Fibroblast of skin of right biceps (primary cell): Measurements from ENCODE around the gene GFOD2.
A peak's percentile ranks its signal among the peaks of the same experiment; 100 is the strongest.
"Not testable (repeated sequence)": the region's sequence is repeated elsewhere in the genome, so short reads cannot be mapped to it uniquely, and the experiment has no call there.

Experiments
- DNase-seq: peaks from one replicate; pipeline ENCODE4 v3.0.0-alpha.2; 2013

Gene GFOD2, protein sequence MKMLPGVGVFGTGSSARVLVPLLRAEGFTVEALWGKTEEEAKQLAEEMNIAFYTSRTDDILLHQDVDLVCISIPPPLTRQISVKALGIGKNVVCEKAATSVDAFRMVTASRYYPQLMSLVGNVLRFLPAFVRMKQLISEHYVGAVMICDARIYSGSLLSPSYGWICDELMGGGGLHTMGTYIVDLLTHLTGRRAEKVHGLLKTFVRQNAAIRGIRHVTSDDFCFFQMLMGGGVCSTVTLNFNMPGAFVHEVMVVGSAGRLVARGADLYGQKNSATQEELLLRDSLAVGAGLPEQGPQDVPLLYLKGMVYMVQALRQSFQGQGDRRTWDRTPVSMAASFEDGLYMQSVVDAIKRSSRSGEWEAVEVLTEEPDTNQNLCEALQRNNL

GRCh38 chr16:67719048-67719777 is at the start of gene GFOD2:
Gene GFOD2 (minus strand): TSS chr16:67719316. CDS start chr16:67685715, 33,601 bp downstream.
- peak; percentile 92 for DNase-seq

- DNase-seq: peak; percentile 54
Measured at GRCh38 chr16:67767953-67768352, 48.8 kb upstream of the GFOD2 start.

- no peak for DNase-seq
Measured at GRCh38 chr16:67766291-67766690, 47.2 kb upstream of the GFOD2 start.

- DNase-seq: no peak
Measured at GRCh38 chr16:67764158-67764667, 45.1 kb upstream of the GFOD2 start.

GRCh38 chr16:67763066-67763465 is 44.0 kb upstream of the GFOD2 start:
- DNase-seq: no peak

DNA sequence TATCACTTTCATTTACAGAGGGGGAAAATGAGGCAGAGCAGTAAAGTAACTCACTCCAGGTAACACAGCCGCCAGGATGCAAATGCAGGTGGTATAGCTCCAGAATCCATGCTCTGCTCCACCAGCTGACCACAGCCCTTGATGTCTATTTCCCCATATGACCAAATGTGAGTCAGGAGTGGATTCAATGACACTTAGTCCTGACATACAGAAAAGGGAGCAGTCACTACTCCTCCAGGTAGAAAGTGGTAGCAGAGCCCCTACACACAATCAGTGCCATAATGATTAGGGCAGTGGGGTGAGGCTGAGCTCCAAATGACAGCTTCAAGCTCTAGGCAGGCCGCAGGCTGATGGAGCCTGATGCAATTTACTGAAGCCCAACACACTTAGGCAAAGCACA is 43.3 kb upstream of the GFOD2 start:
- DNase-seq: no peak

- no peak for DNase-seq
Measured at GRCh38 chr16:67761924-67762323, 42.8 kb upstream of the GFOD2 start.

DNA sequence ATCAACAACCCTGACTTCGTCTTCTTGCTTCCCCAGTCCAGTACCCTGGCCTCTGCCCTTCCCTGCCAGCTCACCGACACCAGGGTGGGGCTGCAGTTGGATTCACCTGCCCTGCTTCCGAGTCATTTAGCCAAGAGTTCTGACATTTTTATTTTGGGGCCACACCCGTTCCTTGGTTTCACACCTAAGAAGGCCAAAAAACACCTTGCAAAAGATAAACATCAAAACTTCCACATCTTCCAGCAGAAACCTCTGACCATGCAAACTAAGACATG is 41.8 kb upstream of the GFOD2 start:
- no peak for DNase-seq

- DNase-seq: no peak
Measured at GRCh38 chr16:67760206-67760955, 41.3 kb upstream of the GFOD2 start.

DNA sequence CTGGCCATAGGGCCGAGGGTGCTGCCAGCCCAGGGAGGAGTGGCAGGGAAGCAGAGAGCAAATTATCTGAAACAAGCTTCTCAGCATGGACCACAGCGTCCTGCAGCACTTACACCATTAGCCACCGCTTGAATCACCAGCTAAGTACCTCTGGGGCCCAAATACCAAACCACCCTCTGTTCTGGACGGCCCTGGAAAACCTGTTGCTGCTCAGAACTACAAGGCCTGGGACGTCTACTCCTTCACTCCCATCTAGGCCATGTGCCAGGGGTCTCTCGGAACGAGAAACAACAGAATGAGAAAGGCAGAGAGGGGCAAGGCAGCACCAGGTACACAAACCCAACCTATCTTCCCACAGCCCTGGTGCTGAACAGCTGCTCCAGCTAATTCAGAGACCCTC is 39.9 kb upstream of the GFOD2 start:
- DNase-seq: no peak

GRCh38 chr16:67758006-67758405 is 38.9 kb upstream of the GFOD2 start:
- no peak for DNase-seq

DNA sequence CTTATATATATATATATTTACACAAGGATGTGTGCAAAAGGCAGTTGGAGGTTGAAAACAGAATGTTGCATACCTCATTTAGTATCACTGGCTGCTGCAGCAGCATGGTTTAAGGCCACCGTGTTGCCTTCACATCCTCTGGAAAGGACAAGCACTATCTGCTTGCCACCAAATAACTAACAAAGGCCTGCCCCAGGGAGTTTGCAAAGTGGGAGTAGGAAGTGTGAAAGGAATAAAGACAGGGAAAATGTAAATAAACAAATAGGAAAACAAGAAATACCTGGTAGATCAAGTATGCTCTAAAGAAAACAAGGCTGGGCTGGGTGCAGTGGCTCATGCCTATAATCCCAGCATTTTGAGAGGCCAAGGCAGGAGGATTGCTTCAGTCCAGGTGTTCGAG is 33.5 kb upstream of the GFOD2 start:
- no peak for DNase-seq

DNA sequence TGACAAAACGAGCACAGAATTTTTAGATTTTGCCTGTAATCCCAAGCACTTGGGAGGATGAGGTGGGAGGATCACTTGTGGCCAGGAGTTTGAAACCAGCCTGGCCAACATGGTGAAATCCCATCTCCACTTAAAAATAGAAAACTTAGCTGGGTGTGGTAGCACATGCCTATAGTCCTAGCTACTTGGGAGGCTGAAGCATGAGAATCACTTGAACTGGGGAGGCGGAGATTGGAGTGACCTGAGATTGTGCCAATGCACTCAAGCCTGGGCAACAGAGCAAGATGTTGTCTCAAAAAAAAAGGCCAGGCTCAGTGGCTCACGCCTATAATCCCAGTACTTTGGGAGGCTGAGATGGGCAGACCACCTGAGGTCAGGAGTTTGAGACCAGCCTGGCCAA is 32.2 kb upstream of the GFOD2 start:
- DNase-seq: not testable (repeated sequence)

DNA sequence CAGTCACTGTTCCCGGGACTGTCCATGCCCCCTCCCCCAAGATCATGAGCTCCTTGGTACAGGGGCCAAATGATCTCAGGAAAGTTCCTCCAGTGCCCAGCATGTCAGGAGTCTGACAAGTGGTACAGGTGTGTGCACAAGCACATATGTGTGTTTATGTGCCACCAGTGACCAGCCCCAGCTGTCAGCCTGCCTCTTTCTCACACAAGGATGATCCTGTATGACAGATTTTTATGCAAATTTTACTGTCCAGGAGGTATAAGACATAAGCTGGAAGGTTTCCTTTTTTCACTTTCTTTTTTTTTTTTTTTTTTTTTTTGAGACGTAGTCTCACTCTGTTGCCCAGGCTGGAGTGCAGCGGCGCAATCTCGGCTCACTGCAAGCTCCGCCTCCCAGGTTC is 31.4 kb upstream of the GFOD2 start:
- DNase-seq: no peak

DNA sequence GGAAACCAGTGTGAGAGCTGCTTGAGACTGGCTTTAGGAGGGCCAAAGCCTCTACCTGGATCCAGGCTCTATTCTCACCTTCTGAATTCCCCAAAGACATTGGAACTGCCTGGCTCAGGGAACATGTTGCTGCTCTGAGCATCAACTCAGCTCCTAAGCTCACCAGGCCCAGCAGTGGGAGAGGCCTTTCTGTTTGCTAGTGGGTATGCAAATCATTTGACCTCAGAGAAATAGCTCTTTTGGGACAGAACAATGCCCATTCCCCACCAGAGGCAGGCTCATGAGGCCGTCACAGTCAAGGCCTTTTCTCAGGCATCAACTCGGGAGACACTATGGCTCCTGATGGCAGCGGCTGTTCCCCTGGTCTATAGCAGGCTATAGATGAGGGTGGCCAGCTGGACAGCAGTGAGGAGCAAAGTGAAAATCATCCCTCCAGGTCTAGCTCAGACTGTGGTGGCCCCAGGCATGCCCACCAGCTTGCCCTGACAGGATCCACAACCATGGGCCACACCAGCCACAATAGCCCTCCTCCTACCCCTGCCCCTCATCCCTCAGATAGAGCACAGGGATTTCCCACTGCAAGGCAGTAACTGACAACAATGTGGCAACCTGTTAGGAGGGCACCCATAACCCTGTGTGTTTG is 30.4 kb upstream of the GFOD2 start:
- DNase-seq: no peak

GRCh38 chr16:67748834-67749233 is 29.7 kb upstream of the GFOD2 start:
- no peak for DNase-seq

- DNase-seq: no peak
Measured at GRCh38 chr16:67746846-67747245, 27.7 kb upstream of the GFOD2 start.

- no peak for DNase-seq
Measured at GRCh38 chr16:67741118-67741517, 22.0 kb upstream of the GFOD2 start.

DNA sequence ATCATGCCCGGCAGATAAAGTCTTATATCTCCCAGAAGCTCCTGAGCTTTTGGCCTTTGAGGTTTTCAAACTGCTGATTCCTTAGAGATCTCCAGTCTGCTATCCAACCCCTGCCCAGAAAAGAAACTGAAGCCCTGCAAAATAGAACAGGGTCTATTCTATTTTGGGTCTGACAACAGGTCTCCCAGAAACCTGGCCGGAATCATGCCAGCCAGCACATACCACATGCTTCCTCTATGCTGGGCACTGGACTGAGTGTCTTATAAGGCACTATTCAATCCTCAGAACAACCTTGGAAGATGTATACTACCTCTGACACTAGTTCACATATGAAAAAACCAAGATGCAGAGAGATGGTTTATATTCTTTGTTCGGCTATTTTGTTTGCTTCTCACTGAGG is 21.3 kb upstream of the GFOD2 start:
- DNase-seq: no peak

- DNase-seq: no peak
Measured at GRCh38 chr16:67736858-67737257, 17.7 kb upstream of the GFOD2 start.

- no peak for DNase-seq
Measured at GRCh38 chr16:67734731-67735201, 15.7 kb upstream of the GFOD2 start.

DNA sequence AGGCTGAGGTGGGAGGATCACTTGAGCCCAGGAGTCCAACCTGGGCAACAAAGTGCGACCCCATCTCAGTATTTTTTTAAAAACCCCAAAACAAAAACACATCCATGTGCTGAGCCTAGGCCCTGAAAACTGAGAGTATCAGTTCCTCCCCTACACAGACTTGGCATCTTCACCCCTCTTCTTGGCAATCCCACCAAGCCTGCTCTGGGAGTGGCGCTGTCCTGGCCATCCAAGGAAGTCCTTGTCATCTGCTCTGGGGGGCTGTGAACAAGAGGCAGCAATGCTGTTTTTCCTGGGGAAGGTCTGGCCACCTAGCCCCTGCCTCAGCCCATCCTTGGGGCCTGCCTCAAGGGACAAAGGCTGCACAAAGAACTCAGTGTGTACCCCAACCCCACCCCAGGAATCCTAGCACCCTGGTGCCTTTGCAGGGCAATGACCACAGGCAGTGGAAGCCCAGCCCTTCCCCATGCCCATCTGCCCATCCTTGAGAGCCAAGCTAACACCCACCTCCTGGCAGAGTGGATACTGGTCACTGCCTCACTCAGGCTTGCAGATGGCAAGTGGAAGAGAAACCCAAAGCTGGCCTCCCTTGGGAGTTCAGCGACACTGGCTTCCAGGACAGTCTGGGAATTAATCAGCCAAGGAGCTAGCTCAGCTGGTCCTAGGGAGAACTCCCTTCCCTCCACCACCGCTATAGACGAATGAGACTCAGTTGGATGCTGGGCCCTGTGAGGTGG is 14.8 kb upstream of the GFOD2 start:
- DNase-seq: no peak

DNA sequence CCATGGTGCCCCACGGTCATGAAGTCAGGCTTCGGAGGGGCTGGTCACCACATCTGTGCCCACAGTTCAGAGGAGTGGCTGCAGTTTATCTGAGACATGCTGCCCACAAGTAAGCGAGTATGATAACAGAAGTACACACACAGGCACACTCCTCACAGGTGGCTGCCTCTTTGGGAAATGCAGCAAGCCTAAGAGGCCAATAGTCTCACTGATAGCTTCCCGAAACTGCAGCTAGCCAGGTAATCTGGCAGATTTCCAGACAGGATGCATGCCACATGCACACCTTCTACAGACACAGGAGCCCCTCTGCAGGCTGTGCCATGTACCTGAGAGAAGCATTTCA is 12.6 kb upstream of the GFOD2 start:
- no peak for DNase-seq
